ENCODE data around the gene DPP6. TPM values are rescaled to one million over a fixed set of nuclear protein-coding genes. Genes with fewer than 3 reads are reported as not detected.

Gene DPP6
- total RNA-seq, 1 experiment from 2014 or later, result not detected

GRCh38 chr7:154610903-154611302 lies 558.7 kb downstream of the DPP6 start:
- intact Hi-C loops (cut with micrococcal nuclease; ENCODE audit: unreplicated experiment), result no loop called here
- TF ChIP-seq CTCF (IDR thresholded peaks at IDR 0.05) (no peak), TCF7L2 (IDR thresholded peaks at IDR 0.05; ENCODE audit: low read depth, low read length) (no peak), SIN3A (IDR thresholded peaks at IDR 0.05; ENCODE audit: borderline replicate concordance, insufficient read depth, low read depth, low read length) (no peak), REST (IDR thresholded peaks at IDR 0.05; ENCODE audit: insufficient read depth in 1 of 2, low read depth in 2 of 2, low read length in 1 of 2) (no peak), POLR2AphosphoS5 (IDR thresholded peaks at IDR 0.05; ENCODE audit: low read depth, low read length) (no peak)
- no peak for ATAC-seq
- no peaks in the 10 kb centered on the region for H3K4me1 ChIP-seq (ENCODE audit: control insufficient read depth, insufficient read depth, low read length)
- no peaks in the 10 kb centered on the region for H3K36me3 ChIP-seq (ENCODE audit: control insufficient read depth, insufficient read depth, low read length)
- no peak overlapping the region for H3K27ac ChIP-seq (ENCODE audit: low read length)
- ChIA-PET CTCF (no interaction called here), POLR2A (no interaction called here)
- no peak overlapping the region for H3K4me3 ChIP-seq (ENCODE audit: low read depth in 2 of 2, low read length in 2 of 2)
- BruUV-seq (replicated peaks), result no TSS peak
- in situ Hi-C loops (cut with HindIII; ENCODE audit: low pct_unique_long_range_greater_than_20kb, low sequenced_read_pairs), result no loop called here
- no peaks in the 10 kb centered on the region for H3K9me3 ChIP-seq (ENCODE audit: control insufficient read depth, insufficient read depth, low read depth, low read length)
- no peak for DNase-seq (ENCODE audit: low read depth, low spot score)
- H3K27me3 ChIP-seq (ENCODE audit: control insufficient read depth, insufficient read depth, low read length), result no peaks in the 10 kb centered on the region

- CTCF ChIA-PET, result no interaction called here
- Histone ChIP-seq H3K4me1 (ENCODE audit: control insufficient read depth, insufficient read depth, low read length) (no peaks in the 10 kb centered on the region), H3K36me3 (ENCODE audit: control insufficient read depth, insufficient read depth, low read length) (no peaks in the 10 kb centered on the region), H3K27ac (ENCODE audit: low read length) (no peak overlapping the region), H3K9me3 (ENCODE audit: control insufficient read depth, insufficient read depth, low read depth, low read length) (no peaks in the 10 kb centered on the region), H3K27me3 (ENCODE audit: control insufficient read depth, insufficient read depth, low read length) (no peaks in the 10 kb centered on the region), H3K4me3 (ENCODE audit: low read depth in 2 of 2, low read length in 2 of 2) (no peak overlapping the region)
- in situ Hi-C loops (cut with HindIII; ENCODE audit: low pct_unique_long_range_greater_than_20kb, low sequenced_read_pairs), result no loop called here
- BruUV-seq (replicated peaks), result no TSS peak
- TF ChIP-seq SIN3A (IDR thresholded peaks at IDR 0.05; ENCODE audit: borderline replicate concordance, insufficient read depth, low read depth, low read length), result no peak
- TF ChIP-seq TCF7L2 (IDR thresholded peaks at IDR 0.05; ENCODE audit: low read depth, low read length), result no peak
- no peak for TF ChIP-seq POLR2AphosphoS5 (IDR thresholded peaks at IDR 0.05; ENCODE audit: low read depth, low read length)
- no peak for TF ChIP-seq CTCF (IDR thresholded peaks at IDR 0.05)
- no peak for TF ChIP-seq REST (IDR thresholded peaks at IDR 0.05; ENCODE audit: insufficient read depth in 1 of 2, low read depth in 2 of 2, low read length in 1 of 2)
- POLR2A ChIA-PET, result no interaction called here
- DNase-seq (ENCODE audit: low read depth, low spot score) (no peak), ATAC-seq (no peak)
- intact Hi-C loops (cut with micrococcal nuclease; ENCODE audit: unreplicated experiment), result no loop called here
Measured at GRCh38 chr7:154613811-154614210, 561.6 kb downstream of the DPP6 start.

All from Panc1 (cell line).